HCT116 (cell line): Measurements from ENCODE around the gene EXOC6B.

Experiments
- ATF3 ChIP-seq: IDR thresholded peaks from 2 replicates; pipeline ENCODE4 v1.6.1; 2012
- EGR1 ChIP-seq: IDR thresholded peaks from 2 replicates; pipeline ENCODE4 v1.6.1; 2012; ENCODE audit warnings: low read depth
- RAD21 ChIP-seq: IDR thresholded peaks from 2 replicates; pipeline ENCODE4 v1.6.1; 2012; ENCODE audit warnings: low read depth, mild to moderate bottlenecking
- TF ChIP-seq, protein P1 (sequence below), 3 experiments: fragments of 200-600 bp in 1 of 3; sonication (generic) in 1 of 3; IDR thresholded peaks in 2 of 3; conservative IDR thresholded peaks in 1 of 3; 2 replicates each; pipeline ENCODE4 v1.5.1; 2012 to 2017; ENCODE audit warnings: low read depth in 2 of 3, low read length in 2 of 3, antibody characterized with exemption in 1 of 3, borderline replicate concordance in 1 of 3, control low read depth in 1 of 3, mild to moderate bottlenecking in 1 of 3, mixed read lengths in 1 of 3, mixed run types in 1 of 3, moderate library complexity in 1 of 3; ENCODE audit not compliant: insufficient read depth in 1 of 3

DNA sequence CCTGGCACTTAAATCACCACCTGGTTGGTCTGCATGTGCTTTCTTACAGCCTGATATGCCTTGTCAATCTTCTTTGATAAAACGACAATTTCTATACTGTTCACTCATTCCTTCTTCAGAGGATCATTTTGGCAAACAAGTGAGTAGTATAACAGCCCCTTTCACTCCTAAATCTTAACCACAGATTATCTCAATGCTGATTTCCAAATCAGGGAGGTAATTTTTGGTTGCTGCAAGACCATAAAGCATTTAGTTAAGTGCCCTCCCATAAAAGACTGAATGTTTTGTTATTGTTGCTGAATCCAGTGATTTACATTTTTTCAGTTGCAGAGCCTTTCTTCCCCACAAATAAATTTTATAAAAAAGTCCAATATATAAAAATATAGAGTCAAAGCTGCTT, 549.0 kb downstream of the EXOC6B start:
- TF ChIP-seq EGR1 (no peak), ATF3 (no peak), RAD21 (no peak)
- TF ChIP-seq, protein P1, sequence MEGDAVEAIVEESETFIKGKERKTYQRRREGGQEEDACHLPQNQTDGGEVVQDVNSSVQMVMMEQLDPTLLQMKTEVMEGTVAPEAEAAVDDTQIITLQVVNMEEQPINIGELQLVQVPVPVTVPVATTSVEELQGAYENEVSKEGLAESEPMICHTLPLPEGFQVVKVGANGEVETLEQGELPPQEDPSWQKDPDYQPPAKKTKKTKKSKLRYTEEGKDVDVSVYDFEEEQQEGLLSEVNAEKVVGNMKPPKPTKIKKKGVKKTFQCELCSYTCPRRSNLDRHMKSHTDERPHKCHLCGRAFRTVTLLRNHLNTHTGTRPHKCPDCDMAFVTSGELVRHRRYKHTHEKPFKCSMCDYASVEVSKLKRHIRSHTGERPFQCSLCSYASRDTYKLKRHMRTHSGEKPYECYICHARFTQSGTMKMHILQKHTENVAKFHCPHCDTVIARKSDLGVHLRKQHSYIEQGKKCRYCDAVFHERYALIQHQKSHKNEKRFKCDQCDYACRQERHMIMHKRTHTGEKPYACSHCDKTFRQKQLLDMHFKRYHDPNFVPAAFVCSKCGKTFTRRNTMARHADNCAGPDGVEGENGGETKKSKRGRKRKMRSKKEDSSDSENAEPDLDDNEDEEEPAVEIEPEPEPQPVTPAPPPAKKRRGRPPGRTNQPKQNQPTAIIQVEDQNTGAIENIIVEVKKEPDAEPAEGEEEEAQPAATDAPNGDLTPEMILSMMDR (IDR thresholded peaks at IDR 0.05 in 2 of 3, conservative IDR thresholded peaks at IDR 0.05 in 1 of 3; ENCODE audit: borderline replicate concordance in 1 of 3, insufficient read depth in 1 of 3, low read depth in 2 of 3, low read length in 2 of 3) = no peak
